Stromal cell of bone marrow (primary cell): ENCODE data around the gene ZNF384.
A peak's percentile ranks its signal among the peaks of the same experiment; 100 is the strongest.

Experiments used
- DNase-seq: peaks from one replicate; pipeline ENCODE4 v3.0.0-alpha.2; 2012; ENCODE audit warnings: low read depth

ZNF384 gene

GRCh38 chr12:6699259-6699988 is 10.2 kb upstream of the ZNF384 start:
- DNase-seq, result no peak

GRCh38 chr12:6698352-6699046 is 9.3 kb upstream of the ZNF384 start:
- no peak for DNase-seq

GRCh38 chr12:6697584-6698351 is 8.6 kb upstream of the ZNF384 start:
- peak; percentile 57 for DNase-seq

GRCh38 chr12:6696690-6697583 is 7.8 kb upstream of the ZNF384 start:
- no peak for DNase-seq

GRCh38 chr12:6695313-6696045 is 6.3 kb upstream of the ZNF384 start:
- DNase-seq, result no peak

- DNase-seq, result no peak
Measured at GRCh38 chr12:6694701-6695100, 5.5 kb upstream of the ZNF384 start.

GRCh38 chr12:6693832-6694355 is 4.7 kb upstream of the ZNF384 start:
- DNase-seq, result no peak

GRCh38 chr12:6692888-6693287 is 3.7 kb upstream of the ZNF384 start:
- DNase-seq, result no peak

GRCh38 chr12:6691473-6691872 is 2.3 kb upstream of the ZNF384 start:
- peak; percentile 48 for DNase-seq

- DNase-seq, result no peak
Measured at GRCh38 chr12:6688543-6688998, 604 bp downstream of the ZNF384 start.

- no peak for DNase-seq
Measured at GRCh38 chr12:6685814-6686213, 3.4 kb downstream of the ZNF384 start.

- DNase-seq, result no peak
Measured at GRCh38 chr12:6684609-6685008, 4.6 kb downstream of the ZNF384 start.

- DNase-seq, result no peak
Measured at GRCh38 chr12:6676962-6677361, 12.2 kb downstream of the ZNF384 start.

GRCh38 chr12:6672143-6672542 is 17.0 kb downstream of the ZNF384 start:
- no peak for DNase-seq

- DNase-seq, result no peak
Measured at GRCh38 chr12:6667559-6668210, 21.5 kb downstream of the ZNF384 start.

- DNase-seq, result no peak
Measured at GRCh38 chr12:6666211-6666610, 23.0 kb downstream of the ZNF384 start.

- no peak for DNase-seq
Measured at GRCh38 chr12:6664902-6665301, 24.3 kb downstream of the ZNF384 start.

GRCh38 chr12:6662906-6663742 is 26.1 kb downstream of the ZNF384 start, which contains the start of gene ING4:
ING4 (minus strand) TSS chr12:6663119; CDS start chr12:6663101, 18 bp downstream.
- peak; percentile 99 for DNase-seq

- no peak for DNase-seq
Measured at GRCh38 chr12:6662602-6662905, 26.6 kb downstream of the ZNF384 start.
